HEK293 (cell line): ENCODE measurements around the gene ANKRD39.

Source experiments
- CTCF ChIA-PET: fragments of 350-600 bp; formaldehyde crosslinking; extraction: SDS; loops from one replicate; lab custom pipeline; 2021; ENCODE audit warnings: antibody characterized with exemption; lab: Yijun Ruan, JAX
- POLR2A ChIA-PET: fragments of 300-600 bp; formaldehyde crosslinking; extraction: SDS; loops from one replicate; lab custom pipeline; 2020; ENCODE audit warnings: antibody characterized with exemption, inconsistent platforms; lab: Yijun Ruan, JAX
- H3K27ac ChIP-seq: fragments of 200-500 bp; sonication (Bioruptor generic); 2 replicates; pipeline ENCODE4 v1.5.1; 2014; ENCODE audit warnings: low read depth, low read length, control low read depth, inconsistent platforms; ENCODE audit errors: extremely low read depth
- H3K36me3 ChIP-seq, 2 experiments: fragments of 200-500 bp in 1 of 2; sonication (Bioruptor generic) in 1 of 2; 1 replicate in 1 of 2; 2 replicates in 1 of 2; pipeline ENCODE4 v1.5.1; 2014 to 2017; ENCODE audit warnings: inconsistent platforms in 2 of 2, low read length in 2 of 2; ENCODE audit not compliant: control insufficient read depth in 2 of 2, insufficient read depth in 1 of 2
- H3K4me1 ChIP-seq: fragments of 200-500 bp; sonication (Bioruptor generic); 2 replicates; pipeline ENCODE4 v1.5.1; 2014; ENCODE audit warnings: mild to moderate bottlenecking, low read length, inconsistent platforms; ENCODE audit not compliant: control insufficient read depth, insufficient read depth
- H3K4me3 ChIP-seq: 2 replicates; pipeline ENCODE4 v1.5.1; 2011; ENCODE audit warnings: low read depth, mild to moderate bottlenecking, control low read depth, low read length, moderate library complexity
- H3K9me3 ChIP-seq: fragments of 200-500 bp; sonication (Bioruptor generic); 2 replicates; pipeline ENCODE4 v1.5.1; 2014; ENCODE audit warnings: low read depth, low read length, inconsistent platforms; ENCODE audit not compliant: control insufficient read depth, insufficient read depth
- BCL11B ChIP-seq: fragments of 450-650 bp; formaldehyde crosslinking; IDR thresholded peaks from 2 replicates; pipeline ENCODE4 v1.5.1; 2016; ENCODE audit warnings: low read depth, missing biosample characterization, missing genetic modification characterization
- HOXA7 ChIP-seq: sonication (generic); formaldehyde crosslinking; IDR thresholded peaks from 2 replicates; pipeline ENCODE4 v1.8.1; 2022; ENCODE audit warnings: missing genetic modification reagents, borderline replicate concordance
- PBX3 ChIP-seq: sonication (generic); formaldehyde crosslinking; IDR thresholded peaks from 2 replicates; pipeline ENCODE4 v1.8.1; 2022; ENCODE audit warnings: mild to moderate bottlenecking, moderate library complexity, missing genetic modification reagents
- SCRT2 ChIP-seq: fragments of 450-650 bp; formaldehyde crosslinking; IDR thresholded peaks from 2 replicates; pipeline ENCODE4 v1.5.1; 2016; ENCODE audit warnings: missing biosample characterization, missing genetic modification characterization
- ZBTB1 ChIP-seq: fragments of 450-650 bp; formaldehyde crosslinking; IDR thresholded peaks from 2 replicates; pipeline ENCODE4 v1.5.1; 2016; ENCODE audit warnings: missing biosample characterization, missing genetic modification characterization
- ZNF114 ChIP-seq: fragments of 450-650 bp; formaldehyde crosslinking; IDR thresholded peaks from 2 replicates; pipeline ENCODE4 v1.5.0; 2017; ENCODE audit warnings: missing biosample characterization, missing genetic modification characterization
- ZNF132 ChIP-seq: fragments of 450-650 bp; formaldehyde crosslinking; IDR thresholded peaks from 2 replicates; pipeline ENCODE4 v1.5.1; 2017; ENCODE audit warnings: missing biosample characterization, missing genetic modification characterization, borderline replicate concordance
- ZNF155 ChIP-seq: fragments of 450-650 bp; formaldehyde crosslinking; IDR thresholded peaks from 2 replicates; pipeline ENCODE4 v1.5.1; 2016; ENCODE audit warnings: missing biosample characterization, missing genetic modification characterization
- ZNF280C ChIP-seq: fragments of 450-650 bp; formaldehyde crosslinking; IDR thresholded peaks from 2 replicates; pipeline ENCODE4 v1.5.1; 2016; ENCODE audit warnings: missing biosample characterization, missing genetic modification characterization
- ZNF341 ChIP-seq: fragments of 450-650 bp; formaldehyde crosslinking; IDR thresholded peaks from 2 replicates; pipeline ENCODE4; 2016; ENCODE audit warnings: low read depth, missing biosample characterization, missing genetic modification characterization
- ZNF473 ChIP-seq: fragments of 450-650 bp; formaldehyde crosslinking; IDR thresholded peaks from 2 replicates; pipeline ENCODE4 v1.5.1; 2017; ENCODE audit warnings: missing biosample characterization, missing genetic modification characterization
- ZNF521 ChIP-seq: fragments of 450-650 bp; formaldehyde crosslinking; IDR thresholded peaks from 2 replicates; pipeline ENCODE4 v1.5.1; 2017; ENCODE audit warnings: missing biosample characterization, mild to moderate bottlenecking, missing genetic modification characterization
- ZNF548 ChIP-seq: fragments of 450-650 bp; formaldehyde crosslinking; IDR thresholded peaks from 2 replicates; pipeline ENCODE4 v1.5.1; 2016; ENCODE audit warnings: missing biosample characterization, missing genetic modification characterization
- ZNF792 ChIP-seq: fragments of 450-650 bp; formaldehyde crosslinking; IDR thresholded peaks from 2 replicates; pipeline ENCODE4 v1.5.1; 2016; ENCODE audit warnings: missing biosample characterization, missing genetic modification characterization
- ZSCAN23 ChIP-seq: fragments of 450-650 bp; formaldehyde crosslinking; IDR thresholded peaks from 2 replicates; pipeline ENCODE4 v1.5.1; 2016; ENCODE audit warnings: missing biosample characterization, missing genetic modification characterization
- TF ChIP-seq, protein P1 (sequence below): fragments of 450-650 bp; formaldehyde crosslinking; IDR thresholded peaks from 2 replicates; pipeline ENCODE4 v1.5.1; 2017; ENCODE audit warnings: missing biosample characterization, missing genetic modification characterization

ANKRD39 gene

GRCh38 chr2:96893289-96894150, 35.7 kb upstream of the ANKRD39 start:
- Histone ChIP-seq H3K9me3 (no peaks in the 10 kb centered on the region), H3K4me1 (no peaks in the 10 kb centered on the region), H3K27ac (no peak overlapping the region), H3K4me3 (no peak overlapping the region), H3K36me3 (no peaks in the 10 kb centered on the region)
- POLR2A ChIA-PET, result interaction anchor here (0.6 kb wide), 1 partner anchor 202 kb away, joined by 6 read pairs; no protein-coding TSS in a partner anchor
- CTCF ChIA-PET, result no interaction called here
- TF ChIP-seq BCL11B (tag by site-specific recombination), result no peak

DNA sequence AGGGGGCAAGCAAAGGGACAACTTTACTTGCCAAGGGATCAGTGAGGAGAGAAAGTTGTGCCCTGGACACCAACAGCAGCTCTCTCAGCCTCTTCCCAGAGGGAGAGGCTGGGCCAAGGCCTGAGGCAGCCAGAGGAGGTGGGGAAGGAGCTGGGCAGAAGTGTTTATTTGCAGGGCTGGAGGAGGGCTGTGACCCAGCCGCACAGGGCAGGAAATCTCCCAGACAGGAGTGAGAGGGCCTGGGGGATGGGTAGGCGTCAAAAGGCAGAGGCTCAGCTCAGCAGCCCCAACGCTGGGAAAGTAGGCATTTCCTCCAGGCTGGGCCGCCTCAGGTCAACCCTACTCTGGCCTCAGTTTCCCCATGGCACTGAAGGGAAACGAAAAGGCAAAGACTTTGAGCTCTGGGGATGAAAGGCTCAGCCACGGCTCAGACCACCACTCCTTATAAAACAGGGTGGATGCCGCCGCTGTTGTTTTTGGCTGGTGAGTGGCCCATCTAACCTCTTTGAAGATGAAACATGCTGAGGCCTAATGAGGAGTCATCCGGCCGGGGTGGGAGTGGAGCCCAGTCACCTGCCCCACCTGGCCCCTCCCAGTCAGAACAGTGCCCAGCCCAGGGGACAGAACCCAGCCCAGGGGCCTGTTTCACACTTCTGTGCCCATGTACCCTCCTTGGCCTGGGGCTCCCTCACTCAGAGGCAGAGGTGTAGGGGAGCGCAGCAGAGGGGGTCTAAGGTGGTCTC, 33.9 kb upstream of the ANKRD39 start:
- TF ChIP-seq ZNF521 (no peak), ZNF548 (no peak), ZNF341 (tag by site-specific recombination) (no peak), PBX3 (CRISPR knock-in tag) (no peak), ZNF114 (tag by site-specific recombination) (no peak), ZBTB1 (tag by site-specific recombination) (no peak), HOXA7 (CRISPR knock-in tag) (no peak), ZNF473 (tag by site-specific recombination) (no peak), ZNF155 (tag by site-specific recombination) (no peak), ZNF792 (tag by site-specific recombination) (no peak), ZNF280C (tag by site-specific recombination) (no peak), ZNF132 (tag by site-specific recombination) (no peak), ZSCAN23 (no peak), SCRT2 (no peak)
- TF ChIP-seq, protein P1, sequence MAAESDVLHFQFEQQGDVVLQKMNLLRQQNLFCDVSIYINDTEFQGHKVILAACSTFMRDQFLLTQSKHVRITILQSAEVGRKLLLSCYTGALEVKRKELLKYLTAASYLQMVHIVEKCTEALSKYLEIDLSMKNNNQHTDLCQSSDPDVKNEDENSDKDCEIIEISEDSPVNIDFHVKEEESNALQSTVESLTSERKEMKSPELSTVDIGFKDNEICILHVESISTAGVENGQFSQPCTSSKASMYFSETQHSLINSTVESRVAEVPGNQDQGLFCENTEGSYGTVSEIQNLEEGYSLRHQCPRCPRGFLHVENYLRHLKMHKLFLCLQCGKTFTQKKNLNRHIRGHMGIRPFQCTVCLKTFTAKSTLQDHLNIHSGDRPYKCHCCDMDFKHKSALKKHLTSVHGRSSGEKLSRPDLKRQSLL, result no peak
- CTCF ChIA-PET, result interaction anchor here (0.7 to 1.5 kb wide), 4 partner anchors 21 to 59 kb away, joined by 3 to 5 read pairs (median 4); partner anchors contain the start of gene ANKRD39
- no peak overlapping the region for H3K4me3 ChIP-seq
- POLR2A ChIA-PET, result no interaction called here
- no peaks in the 10 kb centered on the region for H3K4me1 ChIP-seq
- no peak overlapping the region for H3K27ac ChIP-seq
- no peaks in the 10 kb centered on the region for H3K9me3 ChIP-seq
- H3K36me3 ChIP-seq, result no peaks in the 10 kb centered on the region
